HepG2 (cell line): ENCODE data around the gene KCNAB2. TPM values are rescaled to one million over a fixed set of nuclear protein-coding genes. Genes with fewer than 3 reads are reported as not detected.

ENCODE experiments used
- ATAC-seq: fragments of 200-7000 bp; cut with Tn5 transposase; 3 replicates; pipeline ENCODE4 v1.9.1; 2020; ENCODE audit warnings: mild to moderate bottlenecking, moderate library complexity
- BruUV-seq: library from RNA; stranded (reverse); fragments of 400-500 nt; replicated peaks from 2 replicates; lab custom pipeline; 2021; lab: Mats Ljungman, UMichigan
- CTCF ChIA-PET: fragments of 300-600 bp; formaldehyde crosslinking; extraction: SDS; loops from one replicate; lab custom pipeline; 2021; ENCODE audit warnings: low total read pairs, inconsistent platforms, low intra/inter-chr PET ratio; lab: Yijun Ruan, JAX
- POLR2A ChIA-PET: fragments of 350-600 bp; sonication (Branson Sonifier 250); formaldehyde crosslinking; loops from one replicate; lab custom pipeline; 2020; ENCODE audit warnings: antibody characterized with exemption, inconsistent platforms; lab: Yijun Ruan, JAX
- DNase-seq: peaks from one replicate; pipeline ENCODE4 v3.0.0-alpha.2; 2015; ENCODE audit warnings: low spot score
- FAIRE-seq: peaks from 3 replicates; lab custom pipeline; 2011; peaks lifted over from hg19 to GRCh38; lab: Jason Lieb, UNC
- H2AFZ ChIP-seq: one replicate; pipeline ENCODE4 v1.6.1; 2011; ENCODE audit warnings: low read length, inconsistent platforms
- H3K27ac ChIP-seq: fragments of 300-600 bp; 3 replicates; pipeline ENCODE4 v1.8.0; 2011; ENCODE audit warnings: mixed run types, mild to moderate bottlenecking, mixed read lengths, low read length, inconsistent platforms; ENCODE audit not compliant: insufficient read depth; ENCODE audit errors: extremely low read length
- H3K27me3 ChIP-seq, 2 experiments: fragments of 200-600 bp in 1 of 2; 2 replicates in 1 of 2; 3 replicates in 1 of 2; pipeline versions ENCODE4 v1.6.0 to v1.8.0; 2011; ENCODE audit warnings: low read length in 2 of 2, mild to moderate bottlenecking in 2 of 2, moderate library complexity in 2 of 2, inconsistent platforms in 1 of 2; ENCODE audit not compliant: insufficient read depth in 2 of 2, control insufficient read depth in 1 of 2
- H3K36me3 ChIP-seq, 2 experiments: fragments of 200-600 bp in 1 of 2; replicated peaks in 1 of 2; 2 replicates in 1 of 2; 3 replicates in 1 of 2; pipeline versions ENCODE4 v1.5.1 to v1.8.0; 2011; ENCODE audit warnings: low read length in 2 of 2, inconsistent platforms in 1 of 2; ENCODE audit not compliant: insufficient read depth in 2 of 2, control insufficient read depth in 1 of 2
- H3K4me1 ChIP-seq: 2 replicates; pipeline ENCODE4 v1.5.1; 2012; ENCODE audit warnings: low read length, inconsistent platforms; ENCODE audit not compliant: insufficient read depth
- H3K4me2 ChIP-seq: 2 replicates; pipeline ENCODE4 v1.6.0; 2011; ENCODE audit warnings: low read depth, low read length, inconsistent platforms
- H3K4me3 ChIP-seq, 3 experiments: fragments of 200-600 bp in 1 of 3; sonication (generic), shearing (Covaris generic) in 1 of 3; replicated peaks in 1 of 3; 2 replicates each; pipeline ENCODE4 v1.5.1; 2011 to 2016; ENCODE audit warnings: low read length in 3 of 3, inconsistent platforms in 2 of 3, low read depth in 2 of 3, mild to moderate bottlenecking in 2 of 3, control low read depth in 1 of 3, mixed read lengths in 1 of 3; ENCODE audit not compliant: insufficient read depth in 1 of 3
- H3K79me2 ChIP-seq: one replicate; pipeline ENCODE4 v1.6.1; 2011; ENCODE audit warnings: low read length, inconsistent platforms; ENCODE audit not compliant: insufficient read depth
- H3K9ac ChIP-seq: 2 replicates; pipeline ENCODE4 v1.6.0; 2011; ENCODE audit warnings: mild to moderate bottlenecking, low read depth, low read length, inconsistent platforms; ENCODE audit not compliant: insufficient read depth
- H3K9me3 ChIP-seq: 2 replicates; pipeline ENCODE4 v1.5.1; 2012; ENCODE audit warnings: mild to moderate bottlenecking, low read length
- H4K20me1 ChIP-seq: 2 replicates; pipeline ENCODE4 v1.6.0; 2011; ENCODE audit warnings: inconsistent platforms, mild to moderate bottlenecking, low read length, moderate library complexity; ENCODE audit not compliant: insufficient read depth
- ETV5 ChIP-seq: IDR thresholded peaks from 2 replicates; pipeline ENCODE4 v1.6.1; 2018; ENCODE audit warnings: missing biosample characterization, missing genetic modification reagents, inconsistent platforms, borderline replicate concordance
- EZH2 ChIP-seq: conservative IDR thresholded peaks from 2 replicates; pipeline ENCODE4 v1.6.1; 2012; ENCODE audit warnings: mild to moderate bottlenecking, low read depth, low read length, moderate library complexity
- FOXA1 ChIP-seq, 2 experiments: fragments of 450-650 bp in 1 of 2; sonication (generic) in 1 of 2; formaldehyde crosslinking in 1 of 2; IDR thresholded peaks; 2 replicates each; pipeline versions ENCODE4 v1.4.0 to v1.6.1; 2016 to 2020; ENCODE audit warnings: missing genetic modification reagents in 1 of 2
- MAF1 ChIP-seq: sonication (generic); formaldehyde crosslinking; IDR thresholded peaks from 2 replicates; pipeline ENCODE4 v1.5.0; 2020; ENCODE audit warnings: missing genetic modification reagents, borderline replicate concordance
- MAFG ChIP-seq: sonication (generic); formaldehyde crosslinking; IDR thresholded peaks from 2 replicates; pipeline ENCODE4 v1.5.1; 2020; ENCODE audit warnings: mild to moderate bottlenecking, missing genetic modification reagents
- MED13 ChIP-seq: sonication (generic); formaldehyde crosslinking; IDR thresholded peaks from 2 replicates; pipeline ENCODE4 v1.5.0; 2020; ENCODE audit warnings: missing genetic modification reagents
- NR2F6 ChIP-seq, 2 experiments: IDR thresholded peaks; 2 replicates each; pipeline ENCODE4 v1.6.1; 2016; ENCODE audit warnings: antibody characterized with exemption in 1 of 2, mild to moderate bottlenecking in 1 of 2
- RNF2 ChIP-seq: fragments of 450-650 bp; conservative IDR thresholded peaks from 2 replicates; pipeline ENCODE4 v1.6.1; 2016; ENCODE audit warnings: low read depth
- STAG1 ChIP-seq: sonication (generic); formaldehyde crosslinking; IDR thresholded peaks from 2 replicates; pipeline ENCODE4 v1.4.0; 2020; ENCODE audit warnings: missing genetic modification reagents
- ZFX ChIP-seq: sonication (generic); formaldehyde crosslinking; IDR thresholded peaks from 2 replicates; pipeline ENCODE4 v1.4.0; 2020; ENCODE audit warnings: mild to moderate bottlenecking, low read depth, missing genetic modification reagents, moderate library complexity
- ZMYM2 ChIP-seq: sonication (generic); formaldehyde crosslinking; IDR thresholded peaks from 2 replicates; pipeline ENCODE4 v1.8.0; 2022; ENCODE audit warnings: mild to moderate bottlenecking, missing genetic modification reagents
- ZNF234 ChIP-seq: sonication (generic); formaldehyde crosslinking; conservative IDR thresholded peaks from 2 replicates; pipeline ENCODE4 v1.5.1; 2020; ENCODE audit warnings: mild to moderate bottlenecking, missing genetic modification reagents
- ZNF256 ChIP-seq: sonication (generic); formaldehyde crosslinking; conservative IDR thresholded peaks from 2 replicates; pipeline ENCODE4 v1.4.0; 2020; ENCODE audit warnings: missing genetic modification reagents
- ZNF335 ChIP-seq: sonication (generic); formaldehyde crosslinking; IDR thresholded peaks from 2 replicates; pipeline ENCODE4 v1.4.0; 2020; ENCODE audit warnings: missing genetic modification reagents
- ZNF552 ChIP-seq: sonication (generic); formaldehyde crosslinking; IDR thresholded peaks from 2 replicates; pipeline ENCODE4 v1.9.0; 2022; ENCODE audit warnings: missing genetic modification reagents, mild to moderate bottlenecking, borderline replicate concordance
- ZNF556 ChIP-seq: sonication (generic); formaldehyde crosslinking; IDR thresholded peaks from 2 replicates; pipeline ENCODE4 v1.4.0; 2020; ENCODE audit warnings: mild to moderate bottlenecking, missing genetic modification reagents, borderline replicate concordance
- ZNF790 ChIP-seq: sonication (generic); formaldehyde crosslinking; IDR thresholded peaks from 2 replicates; pipeline ENCODE4 v1.8.0; 2022; ENCODE audit warnings: missing genetic modification reagents, mild to moderate bottlenecking, borderline replicate concordance
- ZNF878 ChIP-seq: sonication (generic); formaldehyde crosslinking; IDR thresholded peaks from 2 replicates; pipeline ENCODE4 v1.8.1; 2023; ENCODE audit warnings: mild to moderate bottlenecking, missing genetic modification reagents, moderate library complexity
- WGBS: methylation state at CpG from one replicate; pipeline ENCODE4 v1.1.6; 2017; ENCODE audit warnings: low lambda C conversion rate; 5-methylcytosine and 5-hydroxymethylcytosine counted together
- in situ Hi-C: cut with HindIII; loops from 2 replicates; pipeline ENCODE4 v1.10.0; 2017; ENCODE audit warnings: low pct_unique_long_range_greater_than_20kb; ENCODE audit not compliant: extremely low pct_ligation_motif_present
- intact Hi-C: fragments of 100-400 bp; cut with micrococcal nuclease; formaldehyde crosslinking; loops from one replicate; pipeline ENCODE4 v1.10.0; 2022; ENCODE audit not compliant: unreplicated experiment
- polyA plus RNA-seq, 8 experiments: library from polyadenylated mRNA; depleted of rRNA in 3 of 8; stranded (reverse) in 7 of 8; unstranded in 1 of 8; fragments of >200 nt; fragmentation: Illumina TruSeq in 4 of 8; extraction: Trizol in 4 of 8; gene quantifications; 2 replicates each; pipeline versions ENCODE4 v1.2.1 to v1.2.3, GENCODE V29; 2011 to 2016; ENCODE audit warnings: low read depth in 4 of 8, missing spikeins in 1 of 8, mixed read lengths in 1 of 8; ENCODE audit not compliant: insufficient read depth in 1 of 8
- total RNA-seq, 5 experiments: library from RNA; depleted of rRNA; stranded (reverse); fragments of >200 nt; fragmentation: Illumina TruSeq; extraction: Trizol; gene quantifications; 2 replicates each; pipeline ENCODE4 v1.2.3, GENCODE V29; 2016; ENCODE audit warnings: low read depth in 1 of 5
- TF ChIP-seq, protein P1 (sequence below): sonication (generic); formaldehyde crosslinking; IDR thresholded peaks from 2 replicates; pipeline ENCODE4 v1.5.0; 2020; ENCODE audit warnings: mild to moderate bottlenecking, missing genetic modification reagents
- TF ChIP-seq, protein P2 (sequence below): IDR thresholded peaks from 2 replicates; pipeline ENCODE4 v1.6.1; 2016; ENCODE audit warnings: low read depth
- TF ChIP-seq, protein P3 (sequence below): sonication (generic); formaldehyde crosslinking; conservative IDR thresholded peaks from 2 replicates; pipeline ENCODE4 v1.8.0; 2022; ENCODE audit warnings: mild to moderate bottlenecking, moderate library complexity, missing genetic modification reagents

Gene KCNAB2
- total and polyA plus RNA-seq, 2 of the 13 experiments (the other 11 are each of a cell fraction or from before 2014, with no cell fraction given), result 6.2 to 8.8 TPM

DNA sequence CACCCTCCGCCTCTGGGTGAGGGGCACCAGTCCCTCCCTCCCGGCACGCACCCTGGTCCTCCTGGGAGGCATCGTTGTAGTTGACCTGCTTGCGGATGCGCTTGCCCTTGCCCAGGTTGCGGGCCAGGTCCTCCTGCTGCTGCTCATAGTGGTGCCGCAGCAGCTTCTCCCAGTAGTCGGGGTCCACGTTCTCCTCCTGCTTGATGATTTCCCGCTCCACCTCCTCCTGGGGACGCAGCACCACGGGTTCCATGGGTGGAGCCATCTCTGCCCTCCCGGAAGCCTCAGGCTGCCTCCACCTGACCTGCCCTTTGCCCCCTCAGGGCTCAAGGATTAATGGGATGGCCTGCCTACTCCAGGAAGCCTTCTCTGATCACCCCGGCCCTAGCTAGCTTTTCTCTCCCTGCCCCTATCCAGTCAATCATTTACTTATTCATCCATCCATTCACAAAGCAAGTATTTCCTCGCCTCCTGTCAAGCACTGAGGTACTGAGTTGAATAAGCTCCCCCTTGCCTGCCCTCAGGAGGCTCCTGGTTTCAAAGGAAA lies 80.9 kb downstream of the KCNAB2 start:
- intact Hi-C loops, result no loop called here
- ATAC-seq (peak; percentile 57), FAIRE-seq (peak; percentile 23), DNase-seq (peak; percentile 33)
- Histone ChIP-seq H3K79me2 (no peaks in the 10 kb centered on the region), H3K9ac (no peak overlapping the region), H3K36me3 (no peaks in the 10 kb centered on the region), H4K20me1 (no peaks in the 10 kb centered on the region), H3K4me2 (no peak overlapping the region), H2AFZ (no peak overlapping the region), H3K27me3 (peaks cover 3 to 28% of the 10 kb centered on the region in 2 experiments; a peak in 3 of 5 replicates), H3K4me3 (no peak overlapping the region), H3K4me1 (peaks cover 23% of the 10 kb centered on the region), H3K27ac (no peak overlapping the region), H3K9me3 (no peaks in the 10 kb centered on the region)
- 35% methylated on average over 9 of the region's 16 CpGs for WGBS
- BruUV-seq, result no TSS peak
- CTCF ChIA-PET, result no interaction called here
- in situ Hi-C loops, result no loop called here
- POLR2A ChIA-PET, result no interaction called here
- TF ChIP-seq EZH2 (no peak), NR2F6 (IDR thresholded peaks at IDR 0.05) (peak; percentile 59; the same call in 1 of the 2 replicates), NR2F6 (CRISPR knock-in tag; IDR thresholded peaks at IDR 0.05) (peak; percentile 76), ZMYM2 (CRISPR knock-in tag) (peak; percentile 58; the same call in 1 of the 2 replicates), MAFG (CRISPR knock-in tag) (no peak), ZNF556 (CRISPR knock-in tag) (no peak), ZNF234 (CRISPR knock-in tag) (no peak), MED13 (CRISPR knock-in tag) (no peak), ETV5 (CRISPR knock-in tag) (no peak), RNF2 (no peak), FOXA1 (IDR thresholded peaks at IDR 0.05) (no peak), FOXA1 (CRISPR knock-in tag; IDR thresholded peaks at IDR 0.05) (no peak), ZNF552 (CRISPR knock-in tag) (no peak), ZNF878 (CRISPR knock-in tag) (no peak), ZNF335 (CRISPR knock-in tag) (no peak), MAF1 (no peak), STAG1 (CRISPR knock-in tag) (no peak), ZNF790 (CRISPR knock-in tag) (no peak), ZNF256 (CRISPR knock-in tag) (no peak), ZFX (CRISPR knock-in tag) (0 out of 2 replicates have a peak, but pooled peaks have one; percentile 20)
- TF ChIP-seq, protein P1, sequence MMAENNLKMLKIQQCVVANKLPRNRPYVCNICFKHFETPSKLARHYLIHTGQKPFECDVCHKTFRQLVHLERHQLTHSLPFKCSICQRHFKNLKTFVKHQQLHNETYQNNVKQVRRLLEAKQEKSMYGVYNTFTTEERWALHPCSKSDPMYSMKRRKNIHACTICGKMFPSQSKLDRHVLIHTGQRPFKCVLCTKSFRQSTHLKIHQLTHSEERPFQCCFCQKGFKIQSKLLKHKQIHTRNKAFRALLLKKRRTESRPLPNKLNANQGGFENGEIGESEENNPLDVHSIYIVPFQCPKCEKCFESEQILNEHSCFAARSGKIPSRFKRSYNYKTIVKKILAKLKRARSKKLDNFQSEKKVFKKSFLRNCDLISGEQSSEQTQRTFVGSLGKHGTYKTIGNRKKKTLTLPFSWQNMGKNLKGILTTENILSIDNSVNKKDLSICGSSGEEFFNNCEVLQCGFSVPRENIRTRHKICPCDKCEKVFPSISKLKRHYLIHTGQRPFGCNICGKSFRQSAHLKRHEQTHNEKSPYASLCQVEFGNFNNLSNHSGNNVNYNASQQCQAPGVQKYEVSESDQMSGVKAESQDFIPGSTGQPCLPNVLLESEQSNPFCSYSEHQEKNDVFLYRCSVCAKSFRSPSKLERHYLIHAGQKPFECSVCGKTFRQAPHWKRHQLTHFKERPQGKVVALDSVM (CRISPR knock-in tag), result no peak
- TF ChIP-seq, protein P2, sequence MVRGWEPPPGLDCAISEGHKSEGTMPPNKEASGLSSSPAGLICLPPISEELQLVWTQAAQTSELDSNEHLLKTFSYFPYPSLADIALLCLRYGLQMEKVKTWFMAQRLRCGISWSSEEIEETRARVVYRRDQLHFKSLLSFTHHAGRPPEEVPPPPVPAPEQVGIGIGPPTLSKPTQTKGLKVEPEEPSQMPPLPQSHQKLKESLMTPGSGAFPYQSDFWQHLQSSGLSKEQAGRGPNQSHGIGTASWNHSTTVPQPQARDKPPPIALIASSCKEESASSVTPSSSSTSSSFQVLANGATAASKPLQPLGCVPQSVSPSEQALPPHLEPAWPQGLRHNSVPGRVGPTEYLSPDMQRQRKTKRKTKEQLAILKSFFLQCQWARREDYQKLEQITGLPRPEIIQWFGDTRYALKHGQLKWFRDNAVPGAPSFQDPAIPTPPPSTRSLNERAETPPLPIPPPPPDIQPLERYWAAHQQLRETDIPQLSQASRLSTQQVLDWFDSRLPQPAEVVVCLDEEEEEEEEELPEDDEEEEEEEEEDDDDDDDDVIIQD, result no peak
- TF ChIP-seq, protein P3, sequence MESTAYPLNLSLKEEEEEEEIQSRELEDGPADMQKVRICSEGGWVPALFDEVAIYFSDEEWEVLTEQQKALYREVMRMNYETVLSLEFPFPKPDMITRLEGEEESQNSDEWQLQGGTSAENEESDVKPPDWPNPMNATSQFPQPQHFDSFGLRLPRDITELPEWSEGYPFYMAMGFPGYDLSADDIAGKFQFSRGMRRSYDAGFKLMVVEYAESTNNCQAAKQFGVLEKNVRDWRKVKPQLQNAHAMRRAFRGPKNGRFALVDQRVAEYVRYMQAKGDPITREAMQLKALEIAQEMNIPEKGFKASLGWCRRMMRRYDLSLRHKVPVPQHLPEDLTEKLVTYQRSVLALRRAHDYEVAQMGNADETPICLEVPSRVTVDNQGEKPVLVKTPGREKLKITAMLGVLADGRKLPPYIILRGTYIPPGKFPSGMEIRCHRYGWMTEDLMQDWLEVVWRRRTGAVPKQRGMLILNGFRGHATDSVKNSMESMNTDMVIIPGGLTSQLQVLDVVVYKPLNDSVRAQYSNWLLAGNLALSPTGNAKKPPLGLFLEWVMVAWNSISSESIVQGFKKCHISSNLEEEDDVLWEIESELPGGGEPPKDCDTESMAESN (CRISPR knock-in tag), result peak; percentile 98
